NAMALWA (cell line): ENCODE measurements around the gene ZNF862.

ENCODE experiments used
- DNase-seq: peaks from one replicate; pipeline ENCODE4 v3.0.0-alpha.2; 2015; ENCODE audit warnings: low spot score

ZNF862 gene

GRCh38 chr7:149811221-149811620 is 27.0 kb upstream of the ZNF862 start:
- DNase-seq: peak; percentile 34

GRCh38 chr7:149811831-149812490 is 26.2 kb upstream of the ZNF862 start:
- no peak for DNase-seq

- DNase-seq: no peak
These were observed 24.7 kb upstream of the ZNF862 start for GRCh38 chr7:149813254-149814035.

- no peak for DNase-seq
These were observed 23.7 kb upstream of the ZNF862 start for GRCh38 chr7:149814494-149814893.

- DNase-seq: no peak
These were observed 23.1 kb upstream of the ZNF862 start for GRCh38 chr7:149815121-149815520.

GRCh38 chr7:149815661-149816266 is 22.4 kb upstream of the ZNF862 start:
- DNase-seq: no peak

- no peak for DNase-seq
These were observed 21.9 kb upstream of the ZNF862 start for GRCh38 chr7:149816267-149816751.

GRCh38 chr7:149816794-149817193 is 21.4 kb upstream of the ZNF862 start:
- no peak for DNase-seq

GRCh38 chr7:149817301-149817771 is 20.8 kb upstream of the ZNF862 start:
- DNase-seq: no peak

GRCh38 chr7:149817836-149818535 is 20.2 kb upstream of the ZNF862 start:
- DNase-seq: no peak

GRCh38 chr7:149818536-149818840 is 19.7 kb upstream of the ZNF862 start:
- DNase-seq: no peak

- DNase-seq: no peak
These were observed 18.8 kb upstream of the ZNF862 start for GRCh38 chr7:149819141-149819960.

- no peak for DNase-seq
These were observed 18.2 kb upstream of the ZNF862 start for GRCh38 chr7:149819961-149820340.

GRCh38 chr7:149820622-149821190 is 17.5 kb upstream of the ZNF862 start:
- DNase-seq: no peak

GRCh38 chr7:149821191-149822148 is 16.7 kb upstream of the ZNF862 start:
- no peak for DNase-seq

- DNase-seq: no peak
These were observed 15.7 kb upstream of the ZNF862 start for GRCh38 chr7:149822353-149822943.

GRCh38 chr7:149823191-149823630 is 15.0 kb upstream of the ZNF862 start:
- no peak for DNase-seq

- no peak for DNase-seq
These were observed 14.5 kb upstream of the ZNF862 start for GRCh38 chr7:149823631-149824199.

GRCh38 chr7:149824301-149824741 is 13.9 kb upstream of the ZNF862 start:
- no peak for DNase-seq
